Chondrocyte (in vitro differentiated cells): Measurements from ENCODE around the gene MYL11. TPM values are rescaled to one million over a fixed set of nuclear protein-coding genes. Genes with fewer than 3 reads are reported as not detected.

ENCODE experiments used
- DNase-seq: peaks from one replicate; pipeline ENCODE4 v3.0.0; 2021; ENCODE audit warnings: mixed read lengths, low spot score
- H3K27ac Mint-ChIP-seq: one replicate; pipeline ENCODE4 v1.8.0; 2021; ENCODE audit warnings: mild to moderate bottlenecking, moderate library complexity, mixed read lengths; ENCODE audit not compliant: unreplicated experiment
- H3K27me3 Mint-ChIP-seq: 2 replicates; pipeline ENCODE4 v1.8.0; 2021; ENCODE audit warnings: low read depth, mixed read lengths
- H3K36me3 Mint-ChIP-seq: 2 replicates; pipeline ENCODE4 v1.8.0; 2021; ENCODE audit warnings: low read depth, mixed read lengths
- H3K4me1 Mint-ChIP-seq: 2 replicates; pipeline ENCODE4 v1.8.0; 2021; ENCODE audit warnings: low read depth, mild to moderate bottlenecking, mixed read lengths
- H3K4me3 Mint-ChIP-seq: one replicate; pipeline ENCODE4 v1.8.0; 2021; ENCODE audit warnings: mild to moderate bottlenecking, moderate library complexity, mixed read lengths; ENCODE audit not compliant: unreplicated experiment
- H3K9me3 Mint-ChIP-seq: 2 replicates; pipeline ENCODE4 v1.8.0; 2021; ENCODE audit warnings: low read depth, mixed read lengths
- total RNA-seq: library from RNA; stranded (reverse); gene quantifications from 3 replicates; pipeline ENCODE4 v1.2.1, GENCODE V29; 2021
- TF ChIP-seq, protein P1 (sequence below): fragments of 200-600 bp; sonication (generic); IDR thresholded peaks from 2 replicates; pipeline ENCODE4 v1.5.0; 2021; ENCODE audit warnings: antibody characterized with exemption, mild to moderate bottlenecking, moderate library complexity

The MYL11 gene
- total RNA-seq, 1 donor from 2014 or later: 0.82 TPM

DNA sequence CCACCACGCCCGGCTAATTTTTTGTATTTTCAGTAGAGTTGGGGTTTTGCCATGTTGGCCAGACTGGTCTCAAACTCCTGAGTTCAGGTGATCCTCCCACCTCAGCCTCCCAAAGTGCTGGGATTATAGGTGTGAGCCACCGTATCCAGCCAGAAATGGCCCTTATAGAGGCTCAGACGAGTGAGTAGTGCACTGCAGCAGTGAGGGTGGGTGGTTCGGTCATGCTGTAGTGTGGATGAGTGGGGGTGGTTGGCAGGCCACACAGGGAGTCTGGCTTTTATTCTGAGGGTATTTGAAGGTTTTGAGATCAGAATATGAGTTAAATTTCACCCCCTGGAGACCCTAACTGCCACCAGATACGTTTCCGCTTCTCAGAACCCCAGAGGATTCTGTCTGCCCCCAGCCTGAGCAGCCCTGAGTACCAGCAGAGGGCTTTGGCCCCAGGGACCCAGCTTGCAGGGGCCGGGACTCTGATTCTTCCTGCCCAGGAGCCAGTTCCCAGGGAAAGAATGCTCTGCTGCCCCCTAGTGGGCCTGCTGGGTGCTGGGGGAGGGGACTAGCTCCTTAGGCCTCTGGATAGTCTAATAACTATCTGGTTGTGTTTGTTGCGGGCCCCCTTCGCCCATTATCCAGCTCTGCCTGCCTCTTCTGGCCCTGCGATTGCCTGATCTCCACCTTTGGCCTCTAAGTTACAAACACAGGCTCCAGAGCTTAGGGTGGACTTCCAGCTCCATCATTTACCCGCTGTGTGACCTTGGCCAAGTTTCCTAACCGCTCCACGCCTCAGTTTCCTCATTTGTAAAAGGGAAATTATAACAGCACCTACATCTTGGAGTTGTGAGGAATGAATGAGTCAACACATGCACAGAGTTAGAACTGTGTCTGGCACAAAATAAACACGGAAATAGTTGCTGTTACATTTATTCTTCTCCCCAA lies 34.8 kb downstream of the MYL11 start:
- TF ChIP-seq, protein P1, sequence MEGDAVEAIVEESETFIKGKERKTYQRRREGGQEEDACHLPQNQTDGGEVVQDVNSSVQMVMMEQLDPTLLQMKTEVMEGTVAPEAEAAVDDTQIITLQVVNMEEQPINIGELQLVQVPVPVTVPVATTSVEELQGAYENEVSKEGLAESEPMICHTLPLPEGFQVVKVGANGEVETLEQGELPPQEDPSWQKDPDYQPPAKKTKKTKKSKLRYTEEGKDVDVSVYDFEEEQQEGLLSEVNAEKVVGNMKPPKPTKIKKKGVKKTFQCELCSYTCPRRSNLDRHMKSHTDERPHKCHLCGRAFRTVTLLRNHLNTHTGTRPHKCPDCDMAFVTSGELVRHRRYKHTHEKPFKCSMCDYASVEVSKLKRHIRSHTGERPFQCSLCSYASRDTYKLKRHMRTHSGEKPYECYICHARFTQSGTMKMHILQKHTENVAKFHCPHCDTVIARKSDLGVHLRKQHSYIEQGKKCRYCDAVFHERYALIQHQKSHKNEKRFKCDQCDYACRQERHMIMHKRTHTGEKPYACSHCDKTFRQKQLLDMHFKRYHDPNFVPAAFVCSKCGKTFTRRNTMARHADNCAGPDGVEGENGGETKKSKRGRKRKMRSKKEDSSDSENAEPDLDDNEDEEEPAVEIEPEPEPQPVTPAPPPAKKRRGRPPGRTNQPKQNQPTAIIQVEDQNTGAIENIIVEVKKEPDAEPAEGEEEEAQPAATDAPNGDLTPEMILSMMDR: peak; percentile 97
- Mint-ChIP-seq H3K4me3 (no peak overlapping the region), H3K36me3 (peaks cover 10% of the 10 kb centered on the region), H3K27me3 (no peaks in the 10 kb centered on the region), H3K9me3 (no peaks in the 10 kb centered on the region), H3K27ac (peak overlapping the region; percentile 80), H3K4me1 (peaks cover 25% of the 10 kb centered on the region)
- DNase-seq: peak; percentile 93

DNA sequence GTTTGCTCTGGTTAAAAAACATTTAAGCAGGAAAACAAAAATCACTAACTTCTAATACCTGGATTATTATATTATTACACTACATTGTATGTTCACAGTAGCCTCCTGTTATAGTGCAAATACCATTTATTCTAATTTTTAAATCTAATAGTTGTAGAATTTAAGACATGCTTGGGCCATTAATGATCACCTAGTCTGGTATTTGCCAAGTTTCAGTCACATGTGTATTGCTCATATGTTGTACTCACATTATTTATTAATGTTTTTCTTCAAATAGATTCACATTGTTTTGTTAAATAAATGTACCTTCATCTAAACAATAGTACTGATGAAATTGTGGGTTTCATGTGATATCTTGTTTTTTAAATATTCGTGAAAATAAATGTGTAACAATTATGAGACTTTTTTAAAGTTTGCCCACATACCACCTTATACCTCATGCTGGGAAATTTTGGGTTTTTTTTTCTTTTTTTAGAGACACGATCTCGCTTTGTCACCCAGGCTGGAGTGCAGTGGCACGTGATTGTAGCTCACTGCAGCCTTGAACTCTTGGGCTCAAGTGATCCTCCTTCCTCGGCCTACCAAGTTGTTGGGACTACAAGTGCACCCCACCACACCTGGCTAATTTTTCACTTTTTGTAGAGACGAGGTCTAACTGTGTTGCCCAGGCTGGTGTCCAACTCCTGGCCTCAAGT lies 38.7 kb downstream of the MYL11 start:
- no peak for DNase-seq
- peaks cover 21% of the 10 kb centered on the region for H3K4me1 Mint-ChIP-seq
- no peak overlapping the region for H3K27ac Mint-ChIP-seq
- H3K27me3 Mint-ChIP-seq: no peaks in the 10 kb centered on the region
- H3K36me3 Mint-ChIP-seq: peaks cover 12% of the 10 kb centered on the region
- H3K9me3 Mint-ChIP-seq: no peaks in the 10 kb centered on the region
- no peak overlapping the region for H3K4me3 Mint-ChIP-seq
- TF ChIP-seq, protein P1: no peak

DNA sequence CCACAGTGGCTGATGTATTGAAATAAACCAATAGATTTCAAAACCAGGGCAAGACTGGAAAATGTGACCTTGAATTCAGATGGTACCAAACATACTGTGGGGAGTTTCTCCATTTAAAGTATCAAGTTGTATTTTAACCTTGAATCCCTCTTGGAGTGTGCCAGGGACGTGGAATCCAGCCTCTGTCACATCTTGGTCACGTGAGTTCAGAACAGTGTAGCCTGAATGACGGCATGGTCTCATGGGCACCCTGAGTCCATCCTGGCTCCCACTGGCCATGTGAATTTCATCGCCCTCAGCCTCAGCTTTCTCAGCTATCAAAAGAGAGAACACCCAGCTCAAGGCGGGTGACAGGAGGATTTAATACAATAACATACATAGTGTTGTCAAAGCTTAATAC lies 39.6 kb downstream of the MYL11 start:
- no peak overlapping the region for H3K4me3 Mint-ChIP-seq
- no peaks in the 10 kb centered on the region for H3K27me3 Mint-ChIP-seq
- H3K4me1 Mint-ChIP-seq: peaks cover 17% of the 10 kb centered on the region
- TF ChIP-seq, protein P1: no peak
- H3K36me3 Mint-ChIP-seq: peaks cover 12% of the 10 kb centered on the region
- H3K27ac Mint-ChIP-seq: no peak overlapping the region
- no peaks in the 10 kb centered on the region for H3K9me3 Mint-ChIP-seq
- DNase-seq: no peak

DNA sequence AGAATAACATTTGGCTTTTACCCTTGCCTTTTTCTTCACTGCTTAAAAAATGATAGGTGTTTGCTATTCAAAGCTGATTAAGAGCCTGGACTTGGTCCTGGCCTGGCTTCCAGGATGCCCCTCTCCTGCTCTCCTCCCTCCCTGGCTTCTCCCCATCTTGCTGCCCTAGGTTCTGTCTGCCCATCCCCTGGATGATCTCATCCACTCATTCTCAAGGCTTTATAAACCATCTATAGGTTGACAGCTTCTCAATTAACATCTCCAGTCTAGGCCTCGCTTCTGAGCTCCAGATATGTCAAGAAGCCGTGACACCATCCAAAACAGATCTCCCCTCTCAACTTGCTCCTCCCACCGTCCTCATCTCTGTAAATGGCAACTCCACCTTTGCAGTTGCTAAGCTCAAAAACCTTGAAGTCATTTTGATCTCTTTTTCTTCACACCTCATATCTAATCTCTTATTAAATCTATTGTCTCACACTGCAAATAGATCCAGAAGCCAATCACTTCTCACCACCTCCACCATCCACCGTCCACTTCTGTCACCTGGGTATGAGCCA lies 41.5 kb downstream of the MYL11 start:
- no peak for DNase-seq
- no peak overlapping the region for H3K4me3 Mint-ChIP-seq
- H3K9me3 Mint-ChIP-seq: no peaks in the 10 kb centered on the region
- peaks cover 14% of the 10 kb centered on the region for H3K36me3 Mint-ChIP-seq
- no peaks in the 10 kb centered on the region for H3K27me3 Mint-ChIP-seq
- no peak overlapping the region for H3K27ac Mint-ChIP-seq
- H3K4me1 Mint-ChIP-seq: peaks cover 10% of the 10 kb centered on the region
- TF ChIP-seq, protein P1: no peak
